DND-41 (cell line): ENCODE results near the gene PHC2.

Experiments used
- EZH2 ChIP-seq: IDR thresholded peaks from 3 replicates; pipeline ENCODE4 v1.6.1; 2012; ENCODE audit warnings: borderline replicate concordance, low read depth, mild to moderate bottlenecking, moderate library complexity, low read length, inconsistent platforms; ENCODE audit not compliant: severe bottlenecking
- TF ChIP-seq, protein P1 (sequence below): IDR thresholded peaks from 2 replicates; pipeline ENCODE4 v1.5.1; 2012; ENCODE audit warnings: borderline replicate concordance, low read length, moderate library complexity, mild to moderate bottlenecking; ENCODE audit not compliant: poor library complexity, severe bottlenecking; ENCODE audit errors: extremely low read depth

- TF ChIP-seq, protein P1, sequence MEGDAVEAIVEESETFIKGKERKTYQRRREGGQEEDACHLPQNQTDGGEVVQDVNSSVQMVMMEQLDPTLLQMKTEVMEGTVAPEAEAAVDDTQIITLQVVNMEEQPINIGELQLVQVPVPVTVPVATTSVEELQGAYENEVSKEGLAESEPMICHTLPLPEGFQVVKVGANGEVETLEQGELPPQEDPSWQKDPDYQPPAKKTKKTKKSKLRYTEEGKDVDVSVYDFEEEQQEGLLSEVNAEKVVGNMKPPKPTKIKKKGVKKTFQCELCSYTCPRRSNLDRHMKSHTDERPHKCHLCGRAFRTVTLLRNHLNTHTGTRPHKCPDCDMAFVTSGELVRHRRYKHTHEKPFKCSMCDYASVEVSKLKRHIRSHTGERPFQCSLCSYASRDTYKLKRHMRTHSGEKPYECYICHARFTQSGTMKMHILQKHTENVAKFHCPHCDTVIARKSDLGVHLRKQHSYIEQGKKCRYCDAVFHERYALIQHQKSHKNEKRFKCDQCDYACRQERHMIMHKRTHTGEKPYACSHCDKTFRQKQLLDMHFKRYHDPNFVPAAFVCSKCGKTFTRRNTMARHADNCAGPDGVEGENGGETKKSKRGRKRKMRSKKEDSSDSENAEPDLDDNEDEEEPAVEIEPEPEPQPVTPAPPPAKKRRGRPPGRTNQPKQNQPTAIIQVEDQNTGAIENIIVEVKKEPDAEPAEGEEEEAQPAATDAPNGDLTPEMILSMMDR: no peak
- no peak for TF ChIP-seq EZH2
These were observed 58.2 kb downstream of the PHC2 start for GRCh38 chr1:33372677-33373076.
